Neural crest cell (in vitro differentiated cells): ENCODE results near the gene CIC. TPM values are rescaled to one million over a fixed set of nuclear protein-coding genes. Genes with fewer than 3 reads are reported as not detected.

Source experiments
- DNase-seq: peaks from one replicate; pipeline ENCODE4 v3.0.0; 2021; ENCODE audit warnings: low read depth, mixed read lengths, low spot score
- H3K27ac Mint-ChIP-seq: one replicate; pipeline ENCODE4 v1.8.0; 2021; ENCODE audit warnings: mild to moderate bottlenecking, mixed read lengths; ENCODE audit not compliant: unreplicated experiment
- H3K27me3 Mint-ChIP-seq: 2 replicates; pipeline ENCODE4 v1.8.0; 2021; ENCODE audit warnings: low read depth, mild to moderate bottlenecking, mixed read lengths
- H3K36me3 Mint-ChIP-seq: 2 replicates; pipeline ENCODE4 v1.8.0; 2021; ENCODE audit warnings: low read depth, mild to moderate bottlenecking, mixed read lengths
- H3K4me1 Mint-ChIP-seq: 2 replicates; pipeline ENCODE4 v1.8.0; 2021; ENCODE audit warnings: mixed read lengths
- H3K4me3 Mint-ChIP-seq: one replicate; pipeline ENCODE4 v1.8.0; 2021; ENCODE audit warnings: mild to moderate bottlenecking, mixed read lengths
- H3K9me3 Mint-ChIP-seq: 2 replicates; pipeline ENCODE4 v1.8.0; 2021; ENCODE audit warnings: mixed read lengths
- total RNA-seq: library from RNA; stranded (reverse); gene quantifications from 2 replicates; pipeline ENCODE4 v1.2.1, GENCODE V29; 2021
- TF ChIP-seq, protein P1 (sequence below): fragments of 200-600 bp; sonication (generic); conservative IDR thresholded peaks from 2 replicates; pipeline ENCODE4 v1.5.0; 2021; ENCODE audit warnings: antibody characterized with exemption, mild to moderate bottlenecking

CIC gene
- total RNA-seq, 1 donor from 2014 or later, result 93.4 TPM

DNA sequence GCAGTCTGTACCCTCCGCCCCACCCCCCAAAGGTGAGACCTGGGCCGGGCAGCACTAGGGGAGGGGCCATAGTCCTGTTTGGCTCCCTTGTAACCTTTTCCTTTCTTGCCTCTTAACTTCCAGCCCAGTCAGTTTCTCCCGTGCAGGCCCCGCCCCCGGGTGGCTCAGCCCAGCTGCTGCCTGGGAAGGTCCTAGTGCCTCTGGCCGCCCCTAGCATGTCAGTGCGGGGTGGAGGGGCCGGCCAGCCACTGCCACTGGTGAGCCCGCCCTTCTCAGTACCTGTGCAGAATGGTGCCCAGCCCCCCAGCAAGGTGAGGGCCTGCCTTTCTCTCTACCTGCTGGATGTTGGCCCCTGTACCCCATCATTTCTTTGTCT is 22.4 kb downstream of the CIC start:
- TF ChIP-seq, protein P1, sequence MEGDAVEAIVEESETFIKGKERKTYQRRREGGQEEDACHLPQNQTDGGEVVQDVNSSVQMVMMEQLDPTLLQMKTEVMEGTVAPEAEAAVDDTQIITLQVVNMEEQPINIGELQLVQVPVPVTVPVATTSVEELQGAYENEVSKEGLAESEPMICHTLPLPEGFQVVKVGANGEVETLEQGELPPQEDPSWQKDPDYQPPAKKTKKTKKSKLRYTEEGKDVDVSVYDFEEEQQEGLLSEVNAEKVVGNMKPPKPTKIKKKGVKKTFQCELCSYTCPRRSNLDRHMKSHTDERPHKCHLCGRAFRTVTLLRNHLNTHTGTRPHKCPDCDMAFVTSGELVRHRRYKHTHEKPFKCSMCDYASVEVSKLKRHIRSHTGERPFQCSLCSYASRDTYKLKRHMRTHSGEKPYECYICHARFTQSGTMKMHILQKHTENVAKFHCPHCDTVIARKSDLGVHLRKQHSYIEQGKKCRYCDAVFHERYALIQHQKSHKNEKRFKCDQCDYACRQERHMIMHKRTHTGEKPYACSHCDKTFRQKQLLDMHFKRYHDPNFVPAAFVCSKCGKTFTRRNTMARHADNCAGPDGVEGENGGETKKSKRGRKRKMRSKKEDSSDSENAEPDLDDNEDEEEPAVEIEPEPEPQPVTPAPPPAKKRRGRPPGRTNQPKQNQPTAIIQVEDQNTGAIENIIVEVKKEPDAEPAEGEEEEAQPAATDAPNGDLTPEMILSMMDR, result no peak
- Mint-ChIP-seq H3K36me3 (peaks cover 5% of the 10 kb centered on the region), H3K9me3 (no peaks in the 10 kb centered on the region), H3K4me3 (peak overlapping the region; percentile 3), H3K27me3 (peaks cover 2% of the 10 kb centered on the region), H3K4me1 (peaks cover 8% of the 10 kb centered on the region), H3K27ac (peak overlapping the region; percentile 10)
- DNase-seq, result no peak

DNA sequence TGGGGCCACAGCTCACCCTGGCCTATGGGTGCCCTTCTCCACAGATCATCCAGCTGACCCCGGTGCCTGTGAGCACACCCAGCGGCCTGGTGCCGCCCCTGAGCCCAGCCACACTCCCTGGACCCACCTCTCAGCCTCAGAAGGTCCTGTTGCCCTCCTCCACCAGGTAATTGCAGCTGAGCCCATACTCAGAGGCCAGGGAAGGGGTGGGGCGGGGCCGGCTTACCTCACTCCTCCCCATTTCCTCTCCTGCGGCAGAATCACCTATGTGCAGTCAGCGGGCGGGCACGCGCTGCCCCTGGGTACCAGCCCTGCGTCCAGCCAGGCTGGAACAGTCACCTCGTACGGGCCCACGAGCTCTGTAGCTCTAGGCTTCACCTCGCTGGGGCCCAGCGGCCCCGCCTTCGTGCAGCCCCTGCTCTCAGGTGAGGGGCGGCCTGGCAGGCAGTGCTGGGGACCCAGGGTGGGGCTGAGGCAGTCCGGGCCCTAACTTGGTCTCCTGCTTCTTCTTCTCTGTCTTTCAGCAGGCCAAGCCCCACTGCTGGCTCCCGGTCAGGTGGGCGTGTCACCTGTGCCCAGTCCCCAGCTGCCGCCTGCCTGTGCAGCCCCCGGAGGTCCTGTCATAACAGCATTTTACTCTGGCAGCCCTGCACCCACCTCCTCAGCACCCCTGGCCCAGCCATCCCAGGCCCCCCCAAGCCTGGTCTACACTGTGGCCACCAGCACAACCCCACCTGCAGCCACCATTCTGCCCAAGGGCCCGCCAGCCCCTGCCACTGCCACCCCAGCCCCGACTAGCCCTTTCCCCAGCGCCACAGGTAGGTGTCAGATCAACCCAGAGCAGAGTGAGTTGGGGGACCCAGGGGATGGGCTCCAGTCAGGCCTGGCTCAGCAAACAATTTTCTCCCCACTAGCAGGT is 23.2 kb downstream of the CIC start:
- no peak for DNase-seq
- peaks cover 4% of the 10 kb centered on the region for H3K27me3 Mint-ChIP-seq
- peaks cover 8% of the 10 kb centered on the region for H3K4me1 Mint-ChIP-seq
- no peak overlapping the region for H3K27ac Mint-ChIP-seq
- H3K4me3 Mint-ChIP-seq, result peak overlapping the region; percentile 3
- peaks cover 9% of the 10 kb centered on the region for H3K36me3 Mint-ChIP-seq
- H3K9me3 Mint-ChIP-seq, result no peaks in the 10 kb centered on the region
- TF ChIP-seq, protein P1, result no peak

DNA sequence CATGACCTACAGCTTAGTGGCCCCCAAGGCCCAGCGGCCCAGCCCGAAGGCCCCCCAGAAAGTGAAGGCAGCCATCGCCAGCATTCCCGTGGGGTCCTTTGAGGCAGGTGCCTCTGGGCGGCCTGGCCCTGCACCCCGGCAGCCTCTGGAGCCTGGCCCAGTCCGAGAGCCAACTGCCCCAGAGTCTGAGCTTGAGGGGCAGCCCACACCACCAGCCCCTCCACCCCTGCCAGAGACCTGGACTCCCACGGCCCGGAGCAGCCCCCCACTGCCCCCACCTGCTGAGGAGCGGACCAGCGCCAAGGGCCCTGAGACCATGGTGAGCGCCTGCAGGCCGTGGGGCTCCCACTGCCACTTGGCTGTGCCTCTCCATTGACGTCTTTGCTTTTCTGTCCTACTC is 23.9 kb downstream of the CIC start:
- Mint-ChIP-seq H3K27ac (no peak overlapping the region), H3K9me3 (no peaks in the 10 kb centered on the region), H3K27me3 (peaks cover 4% of the 10 kb centered on the region), H3K36me3 (peaks cover 9% of the 10 kb centered on the region), H3K4me3 (peak overlapping the region; percentile 44), H3K4me1 (peaks cover 8% of the 10 kb centered on the region)
- TF ChIP-seq, protein P1, result no peak
- no peak for DNase-seq

DNA sequence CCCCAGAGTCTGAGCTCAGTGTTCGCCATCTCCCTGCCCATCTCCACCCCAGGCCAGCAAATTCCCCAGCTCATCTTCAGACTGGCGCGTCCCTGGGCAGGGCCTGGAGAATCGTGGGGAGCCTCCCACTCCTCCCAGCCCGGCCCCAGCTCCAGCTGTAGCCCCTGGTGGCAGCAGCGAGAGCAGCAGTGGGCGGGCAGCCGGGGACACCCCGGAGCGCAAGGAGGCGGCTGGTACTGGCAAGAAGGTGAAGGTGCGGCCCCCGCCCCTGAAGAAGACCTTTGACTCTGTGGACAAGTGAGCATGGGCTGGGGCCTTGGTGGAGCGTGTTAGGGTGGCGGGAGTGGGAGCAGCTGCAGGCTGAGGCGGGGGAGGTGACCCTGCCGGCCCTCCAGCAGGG is 24.5 kb downstream of the CIC start:
- H3K27me3 Mint-ChIP-seq, result peaks cover 4% of the 10 kb centered on the region
- peak overlapping the region; percentile 44 for H3K4me3 Mint-ChIP-seq
- peaks cover 9% of the 10 kb centered on the region for H3K36me3 Mint-ChIP-seq
- TF ChIP-seq, protein P1, result no peak
- H3K9me3 Mint-ChIP-seq, result no peaks in the 10 kb centered on the region
- H3K27ac Mint-ChIP-seq, result no peak overlapping the region
- peaks cover 8% of the 10 kb centered on the region for H3K4me1 Mint-ChIP-seq
- no peak for DNase-seq

DNA sequence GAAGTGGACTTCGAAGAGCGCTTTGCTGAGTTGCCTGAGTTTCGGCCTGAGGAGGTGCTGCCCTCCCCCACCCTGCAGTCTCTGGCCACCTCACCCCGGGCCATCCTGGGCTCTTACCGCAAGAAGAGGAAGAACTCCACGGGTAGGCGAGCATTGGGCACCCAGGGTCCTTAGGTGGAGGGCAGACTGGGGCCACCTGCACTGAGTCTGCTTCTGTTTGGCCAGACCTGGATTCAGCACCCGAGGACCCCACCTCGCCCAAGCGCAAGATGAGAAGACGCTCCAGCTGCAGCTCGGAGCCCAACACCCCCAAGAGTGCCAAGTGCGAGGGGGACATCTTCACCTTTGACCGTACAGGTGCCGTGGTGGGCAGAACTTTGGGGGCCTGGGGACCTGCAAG is 24.9 kb downstream of the CIC start:
- DNase-seq, result no peak
- TF ChIP-seq, protein P1, result no peak
- Mint-ChIP-seq H3K9me3 (no peaks in the 10 kb centered on the region), H3K4me1 (peaks cover 8% of the 10 kb centered on the region), H3K36me3 (peaks cover 9% of the 10 kb centered on the region), H3K4me3 (peak overlapping the region; percentile 44), H3K27ac (no peak overlapping the region), H3K27me3 (peaks cover 4% of the 10 kb centered on the region)
